Measurements from ENCODE around the gene PCDHGA9.
"Not testable (repeated sequence)": the region's sequence is repeated elsewhere in the genome, so short reads cannot be mapped to it uniquely, and the experiment has no call there.

The PCDHGA9 gene

GRCh38 chr5:141414548-141415274, 12.1 kb downstream of the PCDHGA9 start:
- not testable (repeated sequence) for DNase-seq (ENCODE audit: low read depth in 2 of 2)

- DNase-seq (ENCODE audit: low read depth in 2 of 2): not testable (repeated sequence)
Measured at GRCh38 chr5:141415275-141415618, 12.7 kb downstream of the PCDHGA9 start.

- peak in 1 of 2 experiments; percentile 54 for DNase-seq (ENCODE audit: low read depth in 2 of 2)
Measured at GRCh38 chr5:141417494-141418172, 15.1 kb downstream of the PCDHGA9 start, which contains the start of gene PCDHGB7. Gene PCDHGB7, plus strand, starts transcription at chr5:141417677. Its CDS starts 183 bp downstream, at chr5:141417860.

- DNase-seq (ENCODE audit: low read depth in 2 of 2): no peak
Measured at GRCh38 chr5:141419074-141419880, 16.7 kb downstream of the PCDHGA9 start.

GRCh38 chr5:141420855-141421488, 18.4 kb downstream of the PCDHGA9 start, which contains the start of gene PCDHGA11:
Gene PCDHGA11, plus strand, starts transcription at chr5:141421051. Its CDS starts 177 bp downstream, at chr5:141421228.
- peak in 1 of 2 experiments; percentile 50 for DNase-seq (ENCODE audit: low read depth in 2 of 2)

GRCh38 chr5:141421489-141421855, 18.9 kb downstream of the PCDHGA9 start:
- DNase-seq (ENCODE audit: low read depth in 2 of 2): no peak

- DNase-seq (ENCODE audit: low read depth in 2 of 2): no peak
Measured at GRCh38 chr5:141422742-141423291, 20.2 kb downstream of the PCDHGA9 start.

GRCh38 chr5:141427783-141428426, 25.3 kb downstream of the PCDHGA9 start:
- DNase-seq (ENCODE audit: low read depth in 2 of 2): no peak

GRCh38 chr5:141430332-141431113, 27.9 kb downstream of the PCDHGA9 start, which contains the start of gene PCDHGA12:
Gene PCDHGA12, plus strand, starts transcription at chr5:141430507. Its CDS starts 253 bp downstream, at chr5:141430760.
- no peak for DNase-seq (ENCODE audit: low read depth in 2 of 2)

GRCh38 chr5:141431286-141431685, 28.7 kb downstream of the PCDHGA9 start:
- no peak for DNase-seq (ENCODE audit: low read depth in 2 of 2)

- DNase-seq (ENCODE audit: low read depth in 2 of 2): not testable (repeated sequence)
Measured at GRCh38 chr5:141432308-141432707, 29.7 kb downstream of the PCDHGA9 start.

- not testable (repeated sequence) for DNase-seq (ENCODE audit: low read depth in 2 of 2)
Measured at GRCh38 chr5:141432726-141433125, 30.1 kb downstream of the PCDHGA9 start.

GRCh38 chr5:141434006-141434405, 31.4 kb downstream of the PCDHGA9 start:
- no peak for DNase-seq (ENCODE audit: low read depth in 2 of 2)

GRCh38 chr5:141437221-141437620, 34.6 kb downstream of the PCDHGA9 start:
- no peak for DNase-seq (ENCODE audit: low read depth in 2 of 2)

GRCh38 chr5:141439411-141440141, 37.0 kb downstream of the PCDHGA9 start:
- DNase-seq (ENCODE audit: low read depth in 2 of 2): no peak

- DNase-seq (ENCODE audit: low read depth in 2 of 2): no peak
Measured at GRCh38 chr5:141440341-141440740, 37.8 kb downstream of the PCDHGA9 start.

GRCh38 chr5:141441571-141442170, 39.1 kb downstream of the PCDHGA9 start:
- no peak for DNase-seq (ENCODE audit: low read depth in 2 of 2)
